Fibroblast of lung (primary cell): ENCODE results near the gene DNAH10.

Experiments used
- CTCF ChIP-seq, 2 donors: IDR thresholded peaks in 1 of 2; conservative IDR thresholded peaks in 1 of 2; 1 replicate in 1 of 2; 2 replicates in 1 of 2; pipeline ENCODE4 v1.5.1; 2011 to 2012; ENCODE audit warnings: low read length in 2 of 2, control low read depth in 1 of 2, inconsistent platforms in 1 of 2, low read depth in 1 of 2, mild to moderate bottlenecking in 1 of 2
- EZH2 ChIP-seq: IDR thresholded peaks from 2 replicates; pipeline ENCODE4 v1.5.1; 2012; ENCODE audit warnings: low read length, control low read depth, mild to moderate bottlenecking; ENCODE audit errors: missing control alignments

- TF ChIP-seq EZH2 (no peak), CTCF (conservative IDR thresholded peaks at IDR 0.05 in 1 of 2, IDR thresholded peaks at IDR 0.05 in 1 of 2; ENCODE audit: low read depth in 1 of 2, low read length in 2 of 2) (no peak)
These were observed 220.2 kb downstream of the DNAH10 start for GRCh38 chr12:123982269-123982668.
